H4 (cell line): ENCODE results near the gene FAM3B. TPM values are rescaled to one million over a fixed set of nuclear protein-coding genes. Genes with fewer than 3 reads are reported as not detected.
"Not testable (repeated sequence)": the region's sequence is repeated elsewhere in the genome, so short reads cannot be mapped to it uniquely, and the experiment has no call there.

Experiments
- DNase-seq: peaks from one replicate; pipeline ENCODE4 v3.0.0-alpha.2; 2015; ENCODE audit warnings: low spot score
- total RNA-seq: library from RNA; depleted of rRNA; stranded (reverse); fragments of >200 nt; shearing (Covaris generic); gene quantifications from 2 replicates; pipeline ENCODE4 v1.2.3, GENCODE V29; 2014

The FAM3B gene
- total RNA-seq, 1 experiment from 2014 or later: not detected

GRCh38 chr21:41350436-41351155 is 34.0 kb downstream of the FAM3B start:
- DNase-seq: no peak

GRCh38 chr21:41357546-41357945 is 40.9 kb downstream of the FAM3B start:
- DNase-seq: no peak

- DNase-seq: no peak
These were observed 41.9 kb downstream of the FAM3B start for GRCh38 chr21:41358193-41359166.

GRCh38 chr21:41359286-41359685 is 42.7 kb downstream of the FAM3B start:
- no peak for DNase-seq

GRCh38 chr21:41359754-41360071 is 43.1 kb downstream of the FAM3B start:
- DNase-seq: not testable (repeated sequence)

GRCh38 chr21:41360072-41360821 is 43.6 kb downstream of the FAM3B start:
- no peak for DNase-seq

GRCh38 chr21:41361053-41361785 is 44.6 kb downstream of the FAM3B start:
- DNase-seq: no peak

- peak; percentile 93 for DNase-seq
These were observed 45.4 kb downstream of the FAM3B start, which contains the start of gene MX2 for GRCh38 chr21:41361786-41362604. MX2 (plus strand) TSS chr21:41362027; CDS start chr21:41376907, 14,880 bp downstream.

- no peak for DNase-seq
These were observed 46.2 kb downstream of the FAM3B start for GRCh38 chr21:41362605-41363369.

- DNase-seq: no peak
These were observed 47.0 kb downstream of the FAM3B start for GRCh38 chr21:41363370-41364270.

- no peak for DNase-seq
These were observed 47.7 kb downstream of the FAM3B start for GRCh38 chr21:41364308-41364707.

- DNase-seq: no peak
These were observed 48.9 kb downstream of the FAM3B start for GRCh38 chr21:41365377-41366107.

- DNase-seq: peak; percentile 92
These were observed 50.0 kb downstream of the FAM3B start for GRCh38 chr21:41366522-41367151.

- no peak for DNase-seq
These were observed 50.8 kb downstream of the FAM3B start for GRCh38 chr21:41367301-41367944.

- no peak for DNase-seq
These were observed 51.5 kb downstream of the FAM3B start for GRCh38 chr21:41367945-41368734.

GRCh38 chr21:41368735-41369104 is 52.1 kb downstream of the FAM3B start:
- no peak for DNase-seq
